ENCODE measurements around the gene PNLDC1. TPM values are rescaled to one million over a fixed set of nuclear protein-coding genes. Genes with fewer than 3 reads are reported as not detected.

PNLDC1 gene
- total and polyA plus RNA-seq, 9 of the 15 experiments (the other 6 are each of a cell fraction or from before 2014, with no cell fraction given): 0.12 TPM; not detected in 8

DNA sequence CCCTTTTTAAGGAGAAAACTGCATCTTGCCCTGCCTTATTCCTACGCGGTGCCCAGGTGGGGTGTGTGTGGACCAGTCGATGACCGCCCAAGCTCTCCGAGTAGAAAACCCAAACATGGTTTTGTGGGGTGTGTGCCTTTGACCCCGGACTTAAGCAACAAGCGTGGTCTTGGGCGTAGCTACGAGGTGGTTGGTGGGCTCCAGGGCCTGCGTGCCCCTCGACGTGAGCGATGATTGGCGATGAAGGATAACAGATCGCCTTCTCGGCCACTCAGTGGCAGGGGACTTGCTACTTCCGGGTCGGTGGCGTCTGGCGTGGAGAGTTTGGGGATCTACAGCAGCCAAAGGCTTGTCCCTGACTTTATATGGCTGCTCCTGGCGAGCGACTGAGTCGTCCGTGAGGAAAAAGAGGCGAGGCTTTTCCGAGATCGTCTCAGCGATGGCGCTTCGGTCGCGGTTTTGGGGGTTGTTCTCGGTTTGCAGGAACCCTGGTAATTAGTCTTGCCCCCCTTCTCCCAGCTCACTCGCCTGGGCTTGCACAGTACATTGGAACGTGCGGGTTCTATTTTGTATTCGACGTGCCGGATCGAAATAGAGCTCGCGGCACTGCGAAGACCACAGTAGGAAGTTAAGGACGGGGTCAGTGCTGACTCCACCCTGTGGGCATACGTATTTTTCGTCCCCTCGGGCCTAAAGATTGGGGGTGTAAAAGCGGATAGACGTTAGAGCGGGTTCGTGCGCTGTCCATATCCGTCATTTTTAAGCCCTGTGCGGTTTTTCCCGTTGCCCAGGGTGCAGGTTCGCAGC lies 9.7 kb upstream of the PNLDC1 start, which contains the start of gene MRPL18 (continued):
- peak; percentile 83; the same call in 1 of the 2 replicates for TF ChIP-seq KAT7 (CRISPR knock-in tag; IDR thresholded peaks at IDR 0.05; ENCODE audit: borderline replicate concordance)
- no peak; the same call in 1 of the 2 replicates for TF ChIP-seq HDAC2 (IDR thresholded peaks at IDR 0.05)
- TF ChIP-seq, protein P1, sequence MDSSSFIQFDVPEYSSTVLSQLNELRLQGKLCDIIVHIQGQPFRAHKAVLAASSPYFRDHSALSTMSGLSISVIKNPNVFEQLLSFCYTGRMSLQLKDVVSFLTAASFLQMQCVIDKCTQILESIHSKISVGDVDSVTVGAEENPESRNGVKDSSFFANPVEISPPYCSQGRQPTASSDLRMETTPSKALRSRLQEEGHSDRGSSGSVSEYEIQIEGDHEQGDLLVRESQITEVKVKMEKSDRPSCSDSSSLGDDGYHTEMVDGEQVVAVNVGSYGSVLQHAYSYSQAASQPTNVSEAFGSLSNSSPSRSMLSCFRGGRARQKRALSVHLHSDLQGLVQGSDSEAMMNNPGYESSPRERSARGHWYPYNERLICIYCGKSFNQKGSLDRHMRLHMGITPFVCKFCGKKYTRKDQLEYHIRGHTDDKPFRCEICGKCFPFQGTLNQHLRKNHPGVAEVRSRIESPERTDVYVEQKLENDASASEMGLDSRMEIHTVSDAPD (CRISPR knock-in tag; IDR thresholded peaks at IDR 0.05): no peak
- TF ChIP-seq, protein P2, sequence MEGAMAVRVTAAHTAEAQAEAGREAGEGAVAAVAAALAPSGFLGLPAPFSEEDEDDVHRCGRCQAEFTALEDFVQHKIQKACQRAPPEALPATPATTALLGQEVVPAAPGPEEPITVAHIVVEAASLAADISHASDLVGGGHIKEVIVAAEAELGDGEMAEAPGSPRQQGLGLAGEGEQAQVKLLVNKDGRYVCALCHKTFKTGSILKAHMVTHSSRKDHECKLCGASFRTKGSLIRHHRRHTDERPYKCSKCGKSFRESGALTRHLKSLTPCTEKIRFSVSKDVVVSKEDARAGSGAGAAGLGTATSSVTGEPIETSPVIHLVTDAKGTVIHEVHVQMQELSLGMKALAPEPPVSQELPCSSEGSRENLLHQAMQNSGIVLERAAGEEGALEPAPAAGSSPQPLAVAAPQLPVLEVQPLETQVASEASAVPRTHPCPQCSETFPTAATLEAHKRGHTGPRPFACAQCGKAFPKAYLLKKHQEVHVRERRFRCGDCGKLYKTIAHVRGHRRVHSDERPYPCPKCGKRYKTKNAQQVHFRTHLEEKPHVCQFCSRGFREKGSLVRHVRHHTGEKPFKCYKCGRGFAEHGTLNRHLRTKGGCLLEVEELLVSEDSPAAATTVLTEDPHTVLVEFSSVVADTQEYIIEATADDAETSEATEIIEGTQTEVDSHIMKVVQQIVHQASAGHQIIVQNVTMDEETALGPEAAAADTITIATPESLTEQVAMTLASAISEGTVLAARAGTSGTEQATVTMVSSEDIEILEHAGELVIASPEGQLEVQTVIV (CRISPR knock-in tag; IDR thresholded peaks at IDR 0.05; ENCODE audit: borderline replicate concordance): no peak
- no peak for TF ChIP-seq GATAD2B (IDR thresholded peaks at IDR 0.05; ENCODE audit: borderline replicate concordance)
- peak; percentile 95 for TF ChIP-seq ELF4 (CRISPR knock-in tag; IDR thresholded peaks at IDR 0.05)
- TF ChIP-seq NONO (IDR thresholded peaks at IDR 0.05; ENCODE audit: low read depth in 2 of 2, low read length in 1 of 2): no peak
- TF ChIP-seq, protein P3, sequence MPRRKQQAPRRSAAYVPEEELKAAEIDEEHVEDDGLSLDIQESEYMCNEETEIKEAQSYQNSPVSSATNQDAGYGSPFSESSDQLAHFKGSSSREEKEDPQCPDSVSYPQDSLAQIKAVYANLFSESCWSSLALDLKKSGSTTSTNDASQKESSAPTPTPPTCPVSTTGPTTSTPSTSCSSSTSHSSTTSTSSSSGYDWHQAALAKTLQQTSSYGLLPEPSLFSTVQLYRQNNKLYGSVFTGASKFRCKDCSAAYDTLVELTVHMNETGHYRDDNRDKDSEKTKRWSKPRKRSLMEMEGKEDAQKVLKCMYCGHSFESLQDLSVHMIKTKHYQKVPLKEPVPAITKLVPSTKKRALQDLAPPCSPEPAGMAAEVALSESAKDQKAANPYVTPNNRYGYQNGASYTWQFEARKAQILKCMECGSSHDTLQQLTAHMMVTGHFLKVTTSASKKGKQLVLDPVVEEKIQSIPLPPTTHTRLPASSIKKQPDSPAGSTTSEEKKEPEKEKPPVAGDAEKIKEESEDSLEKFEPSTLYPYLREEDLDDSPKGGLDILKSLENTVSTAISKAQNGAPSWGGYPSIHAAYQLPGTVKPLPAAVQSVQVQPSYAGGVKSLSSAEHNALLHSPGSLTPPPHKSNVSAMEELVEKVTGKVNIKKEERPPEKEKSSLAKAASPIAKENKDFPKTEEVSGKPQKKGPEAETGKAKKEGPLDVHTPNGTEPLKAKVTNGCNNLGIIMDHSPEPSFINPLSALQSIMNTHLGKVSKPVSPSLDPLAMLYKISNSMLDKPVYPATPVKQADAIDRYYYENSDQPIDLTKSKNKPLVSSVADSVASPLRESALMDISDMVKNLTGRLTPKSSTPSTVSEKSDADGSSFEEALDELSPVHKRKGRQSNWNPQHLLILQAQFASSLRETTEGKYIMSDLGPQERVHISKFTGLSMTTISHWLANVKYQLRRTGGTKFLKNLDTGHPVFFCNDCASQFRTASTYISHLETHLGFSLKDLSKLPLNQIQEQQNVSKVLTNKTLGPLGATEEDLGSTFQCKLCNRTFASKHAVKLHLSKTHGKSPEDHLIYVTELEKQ (CRISPR knock-in tag; IDR thresholded peaks at IDR 0.05): no peak
- TF ChIP-seq SAP30 (IDR thresholded peaks at IDR 0.05; ENCODE audit: borderline replicate concordance, insufficient read depth, low read depth, low read length, poor library complexity, severe bottlenecking): peak; percentile 62
- TF ChIP-seq ZNF707 (CRISPR knock-in tag; conservative IDR thresholded peaks at IDR 0.05): no peak
- no peak for TF ChIP-seq ZSCAN32 (CRISPR knock-in tag; IDR thresholded peaks at IDR 0.05)
- no peak for TF ChIP-seq HEY1 (CRISPR knock-in tag; IDR thresholded peaks at IDR 0.05; ENCODE audit: borderline replicate concordance)
- TF ChIP-seq, protein P4, sequence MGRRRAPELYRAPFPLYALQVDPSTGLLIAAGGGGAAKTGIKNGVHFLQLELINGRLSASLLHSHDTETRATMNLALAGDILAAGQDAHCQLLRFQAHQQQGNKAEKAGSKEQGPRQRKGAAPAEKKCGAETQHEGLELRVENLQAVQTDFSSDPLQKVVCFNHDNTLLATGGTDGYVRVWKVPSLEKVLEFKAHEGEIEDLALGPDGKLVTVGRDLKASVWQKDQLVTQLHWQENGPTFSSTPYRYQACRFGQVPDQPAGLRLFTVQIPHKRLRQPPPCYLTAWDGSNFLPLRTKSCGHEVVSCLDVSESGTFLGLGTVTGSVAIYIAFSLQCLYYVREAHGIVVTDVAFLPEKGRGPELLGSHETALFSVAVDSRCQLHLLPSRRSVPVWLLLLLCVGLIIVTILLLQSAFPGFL (CRISPR knock-in tag; IDR thresholded peaks at IDR 0.05): no peak
- TF ChIP-seq E2F3 (CRISPR knock-in tag; IDR thresholded peaks at IDR 0.05): no peak
- TF ChIP-seq, protein P5, sequence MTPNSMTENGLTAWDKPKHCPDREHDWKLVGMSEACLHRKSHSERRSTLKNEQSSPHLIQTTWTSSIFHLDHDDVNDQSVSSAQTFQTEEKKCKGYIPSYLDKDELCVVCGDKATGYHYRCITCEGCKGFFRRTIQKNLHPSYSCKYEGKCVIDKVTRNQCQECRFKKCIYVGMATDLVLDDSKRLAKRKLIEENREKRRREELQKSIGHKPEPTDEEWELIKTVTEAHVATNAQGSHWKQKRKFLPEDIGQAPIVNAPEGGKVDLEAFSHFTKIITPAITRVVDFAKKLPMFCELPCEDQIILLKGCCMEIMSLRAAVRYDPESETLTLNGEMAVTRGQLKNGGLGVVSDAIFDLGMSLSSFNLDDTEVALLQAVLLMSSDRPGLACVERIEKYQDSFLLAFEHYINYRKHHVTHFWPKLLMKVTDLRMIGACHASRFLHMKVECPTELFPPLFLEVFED (CRISPR knock-in tag; conservative IDR thresholded peaks at IDR 0.05): peak; percentile 80; the same call in 1 of the 2 replicates
- TF ChIP-seq BRCA1 (IDR thresholded peaks at IDR 0.05): no peak
- no peak for TF ChIP-seq BRCA1 (CRISPR knock-in tag; IDR thresholded peaks at IDR 0.05)
